ENCODE data around the gene LCOR. TPM values are rescaled to one million over a fixed set of nuclear protein-coding genes. Genes with fewer than 3 reads are reported as not detected.

The LCOR gene
- total and polyA plus RNA-seq, 2 of the 13 experiments (the other 11 are each of a cell fraction or from before 2014, with no cell fraction given) = 12.4 to 23.7 TPM

GRCh38 chr10:96863922-96864543, 31.9 kb downstream of the LCOR start (continued):
- TF ChIP-seq FIP1L1 (IDR thresholded peaks at IDR 0.05; ENCODE audit: borderline replicate concordance, insufficient read depth, low read depth, low read length) (no peak), MBD4 (IDR thresholded peaks at IDR 0.05; ENCODE audit: borderline replicate concordance, low read length) (no peak), ZBTB42 (CRISPR knock-in tag; IDR thresholded peaks at IDR 0.05) (no peak), NFKB2 (CRISPR knock-in tag; IDR thresholded peaks at IDR 0.05; ENCODE audit: borderline replicate concordance) (no peak), ATF7-NPFF (CRISPR knock-in tag; IDR thresholded peaks at IDR 0.05; ENCODE audit: low read depth) (no peak), TARDBP (CRISPR knock-in tag; IDR thresholded peaks at IDR 0.05) (no peak; the same call in 1 of the 2 replicates), SUZ12 (IDR thresholded peaks at IDR 0.05; ENCODE audit: low read depth, low read length) (no peak), GFI1 (CRISPR knock-in tag; IDR thresholded peaks at IDR 0.05; ENCODE audit: borderline replicate concordance) (peak; percentile 55; the same call in 1 of the 2 replicates), KLF16 (CRISPR knock-in tag; IDR thresholded peaks at IDR 0.05) (peak in 1 of 2 experiments; percentile 47; a peak in 1 of 4 replicates), HES4 (CRISPR knock-in tag; IDR thresholded peaks at IDR 0.05; ENCODE audit: borderline replicate concordance) (no peak), HCFC1 (IDR thresholded peaks at IDR 0.05; ENCODE audit: low read depth, low read length) (no peak), YY1 (IDR thresholded peaks at IDR 0.05; ENCODE audit: insufficient read depth, insufficient replicate concordance, low read depth, low read length) (no peak), CAMTA2 (CRISPR knock-in tag; IDR thresholded peaks at IDR 0.05; ENCODE audit: borderline replicate concordance) (no peak), ZNF780A (CRISPR knock-in tag; IDR thresholded peaks at IDR 0.05) (no peak), POLR2AphosphoS2 (IDR thresholded peaks at IDR 0.05; ENCODE audit: low read depth, low read length) (no peak), USF2 (IDR thresholded peaks at IDR 0.05; ENCODE audit: low read depth, low read length) (no peak), USF2 (CRISPR knock-in tag; IDR thresholded peaks at IDR 0.05; ENCODE audit: borderline replicate concordance) (no peak), ZFAT (CRISPR knock-in tag; conservative IDR thresholded peaks at IDR 0.05) (no peak)
- TF ChIP-seq, protein P1, sequence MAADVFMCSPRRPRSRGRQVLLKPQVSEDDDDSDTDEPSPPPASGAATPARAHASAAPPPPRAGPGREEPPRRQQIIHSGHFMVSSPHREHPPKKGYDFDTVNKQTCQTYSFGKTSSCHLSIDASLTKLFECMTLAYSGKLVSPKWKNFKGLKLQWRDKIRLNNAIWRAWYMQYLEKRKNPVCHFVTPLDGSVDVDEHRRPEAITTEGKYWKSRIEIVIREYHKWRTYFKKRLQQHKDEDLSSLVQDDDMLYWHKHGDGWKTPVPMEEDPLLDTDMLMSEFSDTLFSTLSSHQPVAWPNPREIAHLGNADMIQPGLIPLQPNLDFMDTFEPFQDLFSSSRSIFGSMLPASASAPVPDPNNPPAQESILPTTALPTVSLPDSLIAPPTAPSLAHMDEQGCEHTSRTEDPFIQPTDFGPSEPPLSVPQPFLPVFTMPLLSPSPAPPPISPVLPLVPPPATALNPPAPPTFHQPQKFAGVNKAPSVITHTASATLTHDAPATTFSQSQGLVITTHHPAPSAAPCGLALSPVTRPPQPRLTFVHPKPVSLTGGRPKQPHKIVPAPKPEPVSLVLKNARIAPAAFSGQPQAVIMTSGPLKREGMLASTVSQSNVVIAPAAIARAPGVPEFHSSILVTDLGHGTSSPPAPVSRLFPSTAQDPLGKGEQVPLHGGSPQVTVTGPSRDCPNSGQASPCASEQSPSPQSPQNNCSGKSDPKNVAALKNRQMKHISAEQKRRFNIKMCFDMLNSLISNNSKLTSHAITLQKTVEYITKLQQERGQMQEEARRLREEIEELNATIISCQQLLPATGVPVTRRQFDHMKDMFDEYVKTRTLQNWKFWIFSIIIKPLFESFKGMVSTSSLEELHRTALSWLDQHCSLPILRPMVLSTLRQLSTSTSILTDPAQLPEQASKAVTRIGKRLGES (CRISPR knock-in tag; IDR thresholded peaks at IDR 0.05; ENCODE audit: borderline replicate concordance) = no peak
- TF ChIP-seq, protein P2, sequence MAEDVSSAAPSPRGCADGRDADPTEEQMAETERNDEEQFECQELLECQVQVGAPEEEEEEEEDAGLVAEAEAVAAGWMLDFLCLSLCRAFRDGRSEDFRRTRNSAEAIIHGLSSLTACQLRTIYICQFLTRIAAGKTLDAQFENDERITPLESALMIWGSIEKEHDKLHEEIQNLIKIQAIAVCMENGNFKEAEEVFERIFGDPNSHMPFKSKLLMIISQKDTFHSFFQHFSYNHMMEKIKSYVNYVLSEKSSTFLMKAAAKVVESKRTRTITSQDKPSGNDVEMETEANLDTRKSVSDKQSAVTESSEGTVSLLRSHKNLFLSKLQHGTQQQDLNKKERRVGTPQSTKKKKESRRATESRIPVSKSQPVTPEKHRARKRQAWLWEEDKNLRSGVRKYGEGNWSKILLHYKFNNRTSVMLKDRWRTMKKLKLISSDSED (CRISPR knock-in tag; IDR thresholded peaks at IDR 0.05) = no peak
- TF ChIP-seq, protein P3, sequence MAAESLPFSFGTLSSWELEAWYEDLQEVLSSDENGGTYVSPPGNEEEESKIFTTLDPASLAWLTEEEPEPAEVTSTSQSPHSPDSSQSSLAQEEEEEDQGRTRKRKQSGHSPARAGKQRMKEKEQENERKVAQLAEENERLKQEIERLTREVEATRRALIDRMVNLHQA (CRISPR knock-in tag; IDR thresholded peaks at IDR 0.05) = no peak
- TF ChIP-seq, protein P4, sequence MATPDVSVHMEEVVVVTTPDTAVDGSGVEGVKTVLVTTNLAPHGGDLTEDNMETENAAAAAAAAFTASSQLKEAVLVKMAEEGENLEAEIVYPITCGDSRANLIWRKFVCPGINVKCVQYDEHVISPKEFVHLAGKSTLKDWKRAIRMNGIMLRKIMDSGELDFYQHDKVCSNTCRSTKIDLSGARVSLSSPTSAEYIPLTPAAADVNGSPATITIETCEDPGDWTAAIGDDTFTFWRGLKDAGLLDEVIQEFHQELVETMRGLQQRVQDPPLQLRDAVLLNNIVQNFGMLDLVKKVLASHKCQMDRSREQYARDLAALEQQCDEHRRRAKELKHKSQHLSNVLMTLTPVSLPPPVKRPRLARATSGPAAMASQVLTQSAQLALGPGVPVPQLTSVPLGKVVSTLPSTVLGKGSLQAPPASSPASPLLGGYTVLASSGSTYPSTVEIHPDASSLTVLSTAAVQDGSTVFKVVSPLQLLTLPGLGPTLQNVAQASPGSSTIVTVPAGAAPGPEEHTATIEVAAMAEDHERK (CRISPR knock-in tag; IDR thresholded peaks at IDR 0.05; ENCODE audit: low read depth) = no peak; the same call in 1 of the 2 replicates
